ENCODE data around the gene NAA60. TPM values are rescaled to one million over a fixed set of nuclear protein-coding genes. Genes with fewer than 3 reads are reported as not detected.

NAA60 gene
- polyA plus RNA-seq, 1 donor from 2014 or later = 32.0 TPM

- no peak overlapping the region for H3K4me3 ChIP-seq (ENCODE audit: low read length)
- H3F3A ChIP-seq (ENCODE audit: insufficient read depth, low read length, poor library complexity, severe bottlenecking) = no peaks in the 10 kb centered on the region
- no peak overlapping the region for H3K9ac ChIP-seq (ENCODE audit: low read length)
- H3K4me2 ChIP-seq (ENCODE audit: low read length) = no peak overlapping the region
- no peaks in the 10 kb centered on the region for H3K9me2 ChIP-seq (ENCODE audit: insufficient read depth, low read length)
- H4K20me1 ChIP-seq (ENCODE audit: insufficient read depth) = no peaks in the 10 kb centered on the region
- H3K27me3 ChIP-seq (ENCODE audit: insufficient read depth, low read depth, low read length) = no peaks in the 10 kb centered on the region
- no peak overlapping the region for H3K27ac ChIP-seq (ENCODE audit: low read length)
- TF ChIP-seq MXI1 (conservative IDR thresholded peaks at IDR 0.05; ENCODE audit: poor library complexity, severe bottlenecking) (no peak), SMC3 (conservative IDR thresholded peaks at IDR 0.05; ENCODE audit: poor library complexity) (no peak), POLR2AphosphoS5 (IDR thresholded peaks at IDR 0.05) (no peak), RAD21 (conservative IDR thresholded peaks at IDR 0.05) (no peak), EZH2 (IDR thresholded peaks at IDR 0.05; ENCODE audit: borderline replicate concordance, insufficient read depth, low read length, poor library complexity, severe bottlenecking) (no peak), TAF1 (IDR thresholded peaks at IDR 0.05; ENCODE audit: low read depth) (no peak), EP300 (conservative IDR thresholded peaks at IDR 0.05; ENCODE audit: poor library complexity, severe bottlenecking) (no peak), CTCF (IDR thresholded peaks at IDR 0.05; ENCODE audit: poor library complexity, severe bottlenecking) (no peak)
- TF ChIP-seq, protein P1, sequence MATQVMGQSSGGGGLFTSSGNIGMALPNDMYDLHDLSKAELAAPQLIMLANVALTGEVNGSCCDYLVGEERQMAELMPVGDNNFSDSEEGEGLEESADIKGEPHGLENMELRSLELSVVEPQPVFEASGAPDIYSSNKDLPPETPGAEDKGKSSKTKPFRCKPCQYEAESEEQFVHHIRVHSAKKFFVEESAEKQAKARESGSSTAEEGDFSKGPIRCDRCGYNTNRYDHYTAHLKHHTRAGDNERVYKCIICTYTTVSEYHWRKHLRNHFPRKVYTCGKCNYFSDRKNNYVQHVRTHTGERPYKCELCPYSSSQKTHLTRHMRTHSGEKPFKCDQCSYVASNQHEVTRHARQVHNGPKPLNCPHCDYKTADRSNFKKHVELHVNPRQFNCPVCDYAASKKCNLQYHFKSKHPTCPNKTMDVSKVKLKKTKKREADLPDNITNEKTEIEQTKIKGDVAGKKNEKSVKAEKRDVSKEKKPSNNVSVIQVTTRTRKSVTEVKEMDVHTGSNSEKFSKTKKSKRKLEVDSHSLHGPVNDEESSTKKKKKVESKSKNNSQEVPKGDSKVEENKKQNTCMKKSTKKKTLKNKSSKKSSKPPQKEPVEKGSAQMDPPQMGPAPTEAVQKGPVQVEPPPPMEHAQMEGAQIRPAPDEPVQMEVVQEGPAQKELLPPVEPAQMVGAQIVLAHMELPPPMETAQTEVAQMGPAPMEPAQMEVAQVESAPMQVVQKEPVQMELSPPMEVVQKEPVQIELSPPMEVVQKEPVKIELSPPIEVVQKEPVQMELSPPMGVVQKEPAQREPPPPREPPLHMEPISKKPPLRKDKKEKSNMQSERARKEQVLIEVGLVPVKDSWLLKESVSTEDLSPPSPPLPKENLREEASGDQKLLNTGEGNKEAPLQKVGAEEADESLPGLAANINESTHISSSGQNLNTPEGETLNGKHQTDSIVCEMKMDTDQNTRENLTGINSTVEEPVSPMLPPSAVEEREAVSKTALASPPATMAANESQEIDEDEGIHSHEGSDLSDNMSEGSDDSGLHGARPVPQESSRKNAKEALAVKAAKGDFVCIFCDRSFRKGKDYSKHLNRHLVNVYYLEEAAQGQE (IDR thresholded peaks at IDR 0.05; ENCODE audit: borderline replicate concordance) = no peak
- no peak overlapping the region for H2AFZ ChIP-seq (ENCODE audit: low read depth, low read length)
- H3K9me3 ChIP-seq (ENCODE audit: low read length) = no peaks in the 10 kb centered on the region
- no peaks in the 10 kb centered on the region for H3K79me2 ChIP-seq (replicated peaks; ENCODE audit: insufficient read depth, low read length)
- no peaks in the 10 kb centered on the region for H3K36me3 ChIP-seq (ENCODE audit: insufficient read depth, low read length)
These were observed 38.5 kb downstream of the NAA60 start for GRCh38 chr16:3481696-3482658.

- Histone ChIP-seq H3K9me2 (ENCODE audit: insufficient read depth, low read length) (no peaks in the 10 kb centered on the region), H3K9ac (ENCODE audit: low read length) (no peak overlapping the region), H3K79me2 (replicated peaks; ENCODE audit: insufficient read depth, low read length) (no peaks in the 10 kb centered on the region), H4K20me1 (ENCODE audit: insufficient read depth) (no peaks in the 10 kb centered on the region), H3F3A (ENCODE audit: insufficient read depth, low read length, poor library complexity, severe bottlenecking) (no peaks in the 10 kb centered on the region), H3K4me3 (ENCODE audit: low read length) (no peak overlapping the region), H3K27ac (ENCODE audit: low read length) (no peak overlapping the region), H3K36me3 (ENCODE audit: insufficient read depth, low read length) (no peaks in the 10 kb centered on the region), H2AFZ (ENCODE audit: low read depth, low read length) (no peak overlapping the region), H3K9me3 (ENCODE audit: low read length) (no peaks in the 10 kb centered on the region), H3K27me3 (ENCODE audit: insufficient read depth, low read depth, low read length) (no peaks in the 10 kb centered on the region), H3K4me2 (ENCODE audit: low read length) (no peak overlapping the region)
- TF ChIP-seq EP300 (conservative IDR thresholded peaks at IDR 0.05; ENCODE audit: poor library complexity, severe bottlenecking) (no peak), CTCF (IDR thresholded peaks at IDR 0.05; ENCODE audit: poor library complexity, severe bottlenecking) (no peak), TAF1 (IDR thresholded peaks at IDR 0.05; ENCODE audit: low read depth) (no peak), EZH2 (IDR thresholded peaks at IDR 0.05; ENCODE audit: borderline replicate concordance, insufficient read depth, low read length, poor library complexity, severe bottlenecking) (no peak), MXI1 (conservative IDR thresholded peaks at IDR 0.05; ENCODE audit: poor library complexity, severe bottlenecking) (no peak), SMC3 (conservative IDR thresholded peaks at IDR 0.05; ENCODE audit: poor library complexity) (no peak), POLR2AphosphoS5 (IDR thresholded peaks at IDR 0.05) (no peak), RAD21 (conservative IDR thresholded peaks at IDR 0.05) (no peak)
- TF ChIP-seq, protein P1 (IDR thresholded peaks at IDR 0.05; ENCODE audit: borderline replicate concordance) = no peak
These were observed 39.3 kb downstream of the NAA60 start for GRCh38 chr16:3482659-3483241.

Data from neural cell (in vitro differentiated cells).